ENCODE measurements around the gene ART1.

ART1 gene

DNA sequence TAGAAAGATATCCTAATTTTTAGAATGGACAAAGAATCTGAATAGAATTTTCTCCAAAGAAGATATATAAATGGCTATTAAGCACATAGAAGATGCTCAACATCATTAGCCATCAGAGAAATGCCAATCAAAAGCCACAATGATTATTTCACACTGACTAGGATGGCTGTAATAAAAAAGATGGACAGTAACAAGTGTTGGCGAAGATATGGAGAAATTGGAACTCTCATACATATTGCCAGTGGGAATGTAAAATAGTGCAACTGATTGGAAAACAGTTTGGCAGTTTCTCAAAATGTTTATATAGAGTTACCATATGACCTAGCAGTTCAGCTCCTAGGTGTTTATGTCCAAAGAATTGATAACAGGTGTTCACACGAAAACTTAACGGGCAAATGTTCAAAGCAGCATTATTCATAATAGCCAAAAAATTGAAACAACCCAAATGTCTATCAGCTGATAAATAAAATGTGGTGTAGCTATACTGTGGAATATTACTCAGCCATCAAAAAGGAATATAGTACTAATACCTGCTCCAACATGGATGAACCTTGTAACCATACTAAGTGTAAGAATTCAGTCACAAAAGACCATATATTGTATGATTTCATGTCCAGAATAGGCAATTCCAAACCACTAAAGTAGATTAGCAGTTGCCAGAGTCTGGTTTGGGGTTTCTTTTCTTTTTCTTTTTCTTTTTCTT, 32.8 kb upstream of the ART1 start:
- H3K4me3 ChIP-seq (replicated peaks in 1 of 2; ENCODE audit: low read depth in 2 of 2, low read length in 2 of 2), result no peak overlapping the region
- no peak for TF ChIP-seq CTCF (IDR thresholded peaks at IDR 0.05; ENCODE audit: low read depth, low read length)
- DNase-seq (ENCODE audit: low read depth in 2 of 2), result no peak

DNA sequence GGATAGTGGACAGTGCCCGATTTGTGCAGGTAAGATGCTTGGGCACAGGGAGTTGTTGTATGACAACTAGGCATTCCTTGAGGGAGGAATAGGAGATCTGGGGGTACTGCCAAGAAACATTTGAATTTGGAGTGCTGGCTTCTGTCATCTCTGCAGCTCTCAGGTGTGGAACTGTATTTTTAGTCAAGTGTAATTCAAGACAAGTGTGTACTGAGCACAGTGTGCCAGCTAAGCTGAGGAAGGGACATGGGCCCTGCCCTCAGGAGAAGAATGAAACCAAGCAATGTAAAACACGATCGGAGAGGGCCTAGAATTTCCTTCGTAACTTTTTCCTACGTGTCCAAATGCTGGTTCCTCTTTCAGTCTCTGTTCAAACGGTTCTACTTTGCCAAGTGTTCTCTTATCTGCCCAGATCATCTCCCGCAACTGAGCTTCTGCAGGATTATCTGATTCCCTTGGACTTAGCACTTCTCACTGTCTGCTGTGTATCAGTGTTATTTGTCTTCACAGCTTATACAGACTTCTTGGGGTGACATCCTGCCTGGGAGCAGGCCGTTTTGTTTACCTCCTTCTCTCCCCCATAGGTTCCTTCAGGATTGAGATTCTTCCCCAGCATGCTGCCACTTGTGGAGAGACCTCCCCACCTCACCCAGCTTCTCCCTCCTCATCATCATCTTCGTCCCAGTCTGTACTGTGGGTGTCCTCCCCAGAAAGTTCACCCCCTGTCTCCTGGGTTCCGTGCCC, 30.8 kb upstream of the ART1 start:
- H3K4me3 ChIP-seq (replicated peaks in 1 of 2; ENCODE audit: low read depth in 2 of 2, low read length in 2 of 2), result no peak overlapping the region
- no peak for DNase-seq (ENCODE audit: low read depth in 2 of 2)
- no peak for TF ChIP-seq CTCF (IDR thresholded peaks at IDR 0.05; ENCODE audit: low read depth, low read length)

GRCh38 chr11:3614742-3615171, 30.2 kb upstream of the ART1 start:
- no peak for DNase-seq (ENCODE audit: low read depth in 2 of 2)
- no peak for TF ChIP-seq CTCF (IDR thresholded peaks at IDR 0.05; ENCODE audit: low read depth, low read length)
- H3K4me3 ChIP-seq (replicated peaks in 1 of 2; ENCODE audit: low read depth in 2 of 2, low read length in 2 of 2), result no peak overlapping the region

DNA sequence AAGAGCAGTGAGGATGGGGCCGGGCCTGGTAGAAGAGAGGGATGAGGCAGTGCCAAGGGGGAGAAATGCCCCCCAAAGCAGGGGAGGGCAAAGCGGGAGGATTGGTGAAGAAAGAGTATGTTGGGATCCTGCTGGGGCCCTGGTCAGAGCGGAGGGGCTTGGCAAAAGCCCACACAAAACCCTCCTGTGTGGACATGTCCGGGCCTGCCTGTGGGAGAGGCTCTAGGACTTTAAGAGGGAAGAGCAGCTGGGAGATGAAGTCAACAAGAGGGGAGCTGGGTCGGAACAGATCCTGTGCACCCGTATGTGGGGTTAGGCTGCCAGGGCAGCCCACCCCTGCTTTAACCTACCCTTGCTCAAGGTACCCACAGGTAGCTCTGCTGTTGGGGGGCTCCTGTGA, 28.9 kb upstream of the ART1 start:
- no peak for DNase-seq (ENCODE audit: low read depth in 2 of 2)
- no peak overlapping the region for H3K4me3 ChIP-seq (replicated peaks in 1 of 2; ENCODE audit: low read depth in 2 of 2, low read length in 2 of 2)
- TF ChIP-seq CTCF (IDR thresholded peaks at IDR 0.05; ENCODE audit: low read depth, low read length), result no peak

- no peak for TF ChIP-seq CTCF (IDR thresholded peaks at IDR 0.05; ENCODE audit: low read depth, low read length)
- peak in 1 of 2 donors; percentile 22 for DNase-seq (ENCODE audit: low read depth in 2 of 2)
Observed at GRCh38 chr11:3616721-3617460, 28.0 kb upstream of the ART1 start.

GRCh38 chr11:3617990-3618389, 26.9 kb upstream of the ART1 start:
- DNase-seq (ENCODE audit: low read depth in 2 of 2), result no peak
- no peak for TF ChIP-seq CTCF (IDR thresholded peaks at IDR 0.05; ENCODE audit: low read depth, low read length)
- H3K4me3 ChIP-seq (replicated peaks in 1 of 2; ENCODE audit: low read depth in 2 of 2, low read length in 2 of 2), result no peak overlapping the region

More at GRCh38 chr11:3616721-3617460, 28.0 kb upstream of the ART1 start:
- no peak overlapping the region for H3K4me3 ChIP-seq (replicated peaks in 1 of 2; ENCODE audit: low read depth in 2 of 2, low read length in 2 of 2)
